HepG2 (cell line): ENCODE data around the gene SNX10. TPM values are rescaled to one million over a fixed set of nuclear protein-coding genes. Genes with fewer than 3 reads are reported as not detected.

ENCODE experiments used
- AKAP8 ChIP-seq: sonication (generic); formaldehyde crosslinking; IDR thresholded peaks from 2 replicates; pipeline ENCODE4 v1.5.1; 2020; ENCODE audit warnings: mild to moderate bottlenecking, missing genetic modification reagents
- FOSL2 ChIP-seq: sonication (generic); formaldehyde crosslinking; IDR thresholded peaks from 2 replicates; pipeline ENCODE4 v1.4.0; 2020; ENCODE audit warnings: missing genetic modification reagents
- GMEB2 ChIP-seq: IDR thresholded peaks from 2 replicates; pipeline ENCODE4 v1.6.1; 2016; ENCODE audit warnings: missing biosample characterization, missing genetic modification reagents, low read depth
- HIVEP1 ChIP-seq: sonication (generic); formaldehyde crosslinking; IDR thresholded peaks from 2 replicates; pipeline ENCODE4 v1.4.0; 2020; ENCODE audit warnings: mild to moderate bottlenecking, missing genetic modification reagents
- IRF1 ChIP-seq: sonication (generic); formaldehyde crosslinking; IDR thresholded peaks from 2 replicates; pipeline ENCODE4 v1.4.0; 2020; ENCODE audit warnings: low read depth, mild to moderate bottlenecking, missing genetic modification reagents
- KAT7 ChIP-seq: IDR thresholded peaks from 2 replicates; pipeline ENCODE4 v1.6.1; 2018; ENCODE audit warnings: borderline replicate concordance, missing compliant biosample characterization
- KDM6A ChIP-seq: IDR thresholded peaks from 2 replicates; pipeline ENCODE4 v1.6.1; 2016; ENCODE audit warnings: low read depth
- KLF13 ChIP-seq: sonication (generic); formaldehyde crosslinking; IDR thresholded peaks from 2 replicates; pipeline ENCODE4 v1.4.0; 2020; ENCODE audit warnings: mild to moderate bottlenecking, missing genetic modification reagents
- LBX2 ChIP-seq: sonication (generic); formaldehyde crosslinking; IDR thresholded peaks from 2 replicates; pipeline ENCODE4 v1.5.0; 2020; ENCODE audit warnings: missing genetic modification reagents, mild to moderate bottlenecking, borderline replicate concordance
- MAX ChIP-seq: IDR thresholded peaks from 2 replicates; pipeline ENCODE4 v1.6.1; 2012; ENCODE audit warnings: inconsistent platforms
- REXO4 ChIP-seq: sonication (generic); formaldehyde crosslinking; IDR thresholded peaks from 2 replicates; pipeline ENCODE4 v1.8.0; 2022; ENCODE audit warnings: missing genetic modification reagents, mild to moderate bottlenecking, borderline replicate concordance
- SNRNP70 ChIP-seq: fragments of 200-400 bp; formaldehyde crosslinking; IDR thresholded peaks from 2 replicates; pipeline ENCODE4 v1.6.1; 2017; ENCODE audit warnings: mild to moderate bottlenecking, low read depth, low read length, moderate library complexity
- SPEN ChIP-seq: sonication (generic); formaldehyde crosslinking; IDR thresholded peaks from 2 replicates; pipeline ENCODE4 v1.5.1; 2020; ENCODE audit warnings: low read depth, mild to moderate bottlenecking, missing genetic modification reagents
- ZFP82 ChIP-seq: sonication (generic); formaldehyde crosslinking; IDR thresholded peaks from 2 replicates; pipeline ENCODE4 v1.5.1; 2020; ENCODE audit warnings: mild to moderate bottlenecking, missing genetic modification reagents, borderline replicate concordance
- ZMYM3 ChIP-seq: sonication (generic); formaldehyde crosslinking; IDR thresholded peaks from 2 replicates; pipeline ENCODE4 v1.5.1; 2020; ENCODE audit warnings: mild to moderate bottlenecking, missing genetic modification reagents
- ZNF33B ChIP-seq: sonication (generic); formaldehyde crosslinking; IDR thresholded peaks from 2 replicates; pipeline ENCODE4 v1.5.1; 2020; ENCODE audit warnings: mild to moderate bottlenecking, missing genetic modification reagents
- ZNF446 ChIP-seq: sonication (generic); formaldehyde crosslinking; IDR thresholded peaks from 2 replicates; pipeline ENCODE4 v1.5.0; 2020; ENCODE audit warnings: mild to moderate bottlenecking, missing genetic modification reagents
- ZNF614 ChIP-seq: IDR thresholded peaks from 2 replicates; pipeline ENCODE4 v1.6.1; 2018; ENCODE audit warnings: missing biosample characterization, missing genetic modification reagents, inconsistent platforms, borderline replicate concordance
- ZNF781 ChIP-seq: sonication (generic); formaldehyde crosslinking; IDR thresholded peaks from 2 replicates; pipeline ENCODE4 v1.5.1; 2020; ENCODE audit warnings: borderline replicate concordance, mild to moderate bottlenecking, missing genetic modification reagents; ENCODE audit errors: not compliant biosample characterization
- polyA plus RNA-seq, 8 experiments: library from polyadenylated mRNA; depleted of rRNA in 3 of 8; stranded (reverse) in 7 of 8; unstranded in 1 of 8; fragments of >200 nt; fragmentation: Illumina TruSeq in 4 of 8; extraction: Trizol in 4 of 8; gene quantifications; 2 replicates each; pipeline versions ENCODE4 v1.2.1 to v1.2.3, GENCODE V29; 2011 to 2016; ENCODE audit warnings: low read depth in 4 of 8, missing spikeins in 1 of 8, mixed read lengths in 1 of 8; ENCODE audit not compliant: insufficient read depth in 1 of 8
- total RNA-seq, 5 experiments: library from RNA; depleted of rRNA; stranded (reverse); fragments of >200 nt; fragmentation: Illumina TruSeq; extraction: Trizol; gene quantifications; 2 replicates each; pipeline ENCODE4 v1.2.3, GENCODE V29; 2016; ENCODE audit warnings: low read depth in 1 of 5
- TF ChIP-seq, protein P1 (sequence below): IDR thresholded peaks from 2 replicates; pipeline ENCODE4 v1.6.1; 2016
- TF ChIP-seq, protein P2 (sequence below): sonication (generic); formaldehyde crosslinking; IDR thresholded peaks from 2 replicates; pipeline ENCODE4 v1.5.0; 2020; ENCODE audit warnings: missing genetic modification reagents
- TF ChIP-seq, protein P3 (sequence below): sonication (generic); formaldehyde crosslinking; IDR thresholded peaks from 2 replicates; pipeline ENCODE4 v1.4.0; 2020; ENCODE audit warnings: missing genetic modification reagents, borderline replicate concordance

SNX10 gene
- total and polyA plus RNA-seq, 2 of the 13 experiments (the other 11 are each of a cell fraction or from before 2014, with no cell fraction given) = 26.0 to 27.6 TPM

GRCh38 chr7:26398756-26399509, 107.3 kb downstream of the SNX10 start (continued):
- 0 out of 2 replicates have a peak, but pooled peaks have one; percentile 35 for TF ChIP-seq HIVEP1 (CRISPR knock-in tag)
- TF ChIP-seq ZNF614 (CRISPR knock-in tag) = no peak
- TF ChIP-seq FOSL2 (CRISPR knock-in tag) = no peak
- no peak for TF ChIP-seq KDM6A
- TF ChIP-seq KAT7 (CRISPR knock-in tag) = no peak
- TF ChIP-seq SPEN = peak; percentile 38; the same call in 1 of the 2 replicates
- no peak for TF ChIP-seq ZNF781 (CRISPR knock-in tag)
- TF ChIP-seq ZNF446 (CRISPR knock-in tag) = no peak
- no peak for TF ChIP-seq ZNF33B (CRISPR knock-in tag)
- TF ChIP-seq, protein P1, sequence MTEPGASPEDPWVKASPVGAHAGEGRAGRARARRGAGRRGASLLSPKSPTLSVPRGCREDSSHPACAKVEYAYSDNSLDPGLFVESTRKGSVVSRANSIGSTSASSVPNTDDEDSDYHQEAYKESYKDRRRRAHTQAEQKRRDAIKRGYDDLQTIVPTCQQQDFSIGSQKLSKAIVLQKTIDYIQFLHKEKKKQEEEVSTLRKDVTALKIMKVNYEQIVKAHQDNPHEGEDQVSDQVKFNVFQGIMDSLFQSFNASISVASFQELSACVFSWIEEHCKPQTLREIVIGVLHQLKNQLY (CRISPR knock-in tag) = no peak
- no peak for TF ChIP-seq LBX2 (CRISPR knock-in tag)
- no peak for TF ChIP-seq SNRNP70
- TF ChIP-seq ZMYM3 = no peak
- TF ChIP-seq REXO4 (CRISPR knock-in tag) = no peak
- TF ChIP-seq, protein P2, sequence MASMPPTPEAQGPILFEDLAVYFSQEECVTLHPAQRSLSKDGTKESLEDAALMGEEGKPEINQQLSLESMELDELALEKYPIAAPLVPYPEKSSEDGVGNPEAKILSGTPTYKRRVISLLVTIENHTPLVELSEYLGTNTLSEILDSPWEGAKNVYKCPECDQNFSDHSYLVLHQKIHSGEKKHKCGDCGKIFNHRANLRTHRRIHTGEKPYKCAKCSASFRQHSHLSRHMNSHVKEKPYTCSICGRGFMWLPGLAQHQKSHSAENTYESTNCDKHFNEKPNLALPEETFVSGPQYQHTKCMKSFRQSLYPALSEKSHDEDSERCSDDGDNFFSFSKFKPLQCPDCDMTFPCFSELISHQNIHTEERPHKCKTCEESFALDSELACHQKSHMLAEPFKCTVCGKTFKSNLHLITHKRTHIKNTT (CRISPR knock-in tag) = no peak
- no peak for TF ChIP-seq IRF1 (CRISPR knock-in tag)
- peak; percentile 39; the same call in 1 of the 2 replicates for TF ChIP-seq ZFP82
- no peak for TF ChIP-seq KLF13 (CRISPR knock-in tag)
- TF ChIP-seq, protein P3, sequence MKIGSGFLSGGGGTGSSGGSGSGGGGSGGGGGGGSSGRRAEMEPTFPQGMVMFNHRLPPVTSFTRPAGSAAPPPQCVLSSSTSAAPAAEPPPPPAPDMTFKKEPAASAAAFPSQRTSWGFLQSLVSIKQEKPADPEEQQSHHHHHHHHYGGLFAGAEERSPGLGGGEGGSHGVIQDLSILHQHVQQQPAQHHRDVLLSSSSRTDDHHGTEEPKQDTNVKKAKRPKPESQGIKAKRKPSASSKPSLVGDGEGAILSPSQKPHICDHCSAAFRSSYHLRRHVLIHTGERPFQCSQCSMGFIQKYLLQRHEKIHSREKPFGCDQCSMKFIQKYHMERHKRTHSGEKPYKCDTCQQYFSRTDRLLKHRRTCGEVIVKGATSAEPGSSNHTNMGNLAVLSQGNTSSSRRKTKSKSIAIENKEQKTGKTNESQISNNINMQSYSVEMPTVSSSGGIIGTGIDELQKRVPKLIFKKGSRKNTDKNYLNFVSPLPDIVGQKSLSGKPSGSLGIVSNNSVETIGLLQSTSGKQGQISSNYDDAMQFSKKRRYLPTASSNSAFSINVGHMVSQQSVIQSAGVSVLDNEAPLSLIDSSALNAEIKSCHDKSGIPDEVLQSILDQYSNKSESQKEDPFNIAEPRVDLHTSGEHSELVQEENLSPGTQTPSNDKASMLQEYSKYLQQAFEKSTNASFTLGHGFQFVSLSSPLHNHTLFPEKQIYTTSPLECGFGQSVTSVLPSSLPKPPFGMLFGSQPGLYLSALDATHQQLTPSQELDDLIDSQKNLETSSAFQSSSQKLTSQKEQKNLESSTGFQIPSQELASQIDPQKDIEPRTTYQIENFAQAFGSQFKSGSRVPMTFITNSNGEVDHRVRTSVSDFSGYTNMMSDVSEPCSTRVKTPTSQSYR (CRISPR knock-in tag) = no peak
- peak; percentile 43; the same call in 1 of the 2 replicates for TF ChIP-seq MAX
- no peak for TF ChIP-seq AKAP8 (CRISPR knock-in tag)
- no peak for TF ChIP-seq GMEB2 (CRISPR knock-in tag)
